ENCODE measurements around the gene EGFL7. TPM values are rescaled to one million over a fixed set of nuclear protein-coding genes. Genes with fewer than 3 reads are reported as not detected.

EGFL7 gene
- total RNA-seq, 2 experiments from 2014 or later = 0.28 to 0.30 TPM

- Mint-ChIP-seq H3K9me3 (no peaks in the 10 kb centered on the region), H3K4me3 (no peak overlapping the region), H3K36me3 (ENCODE audit: low read depth) (no peaks in the 10 kb centered on the region), H3K4me1 (peaks cover 6% of the 10 kb centered on the region), H3K27ac (no peak overlapping the region), H3K27me3 (no peaks in the 10 kb centered on the region)
- DNase-seq = no peak
- CTCF ChIA-PET = no interaction called here
- POLR2A ChIA-PET = no interaction called here
Measured at GRCh38 chr9:136620441-136621018, 42.2 kb upstream of the EGFL7 start.

- Mint-ChIP-seq H3K4me1 (peaks cover 6% of the 10 kb centered on the region), H3K36me3 (ENCODE audit: low read depth) (no peaks in the 10 kb centered on the region), H3K4me3 (no peak overlapping the region), H3K27ac (no peak overlapping the region), H3K9me3 (no peaks in the 10 kb centered on the region), H3K27me3 (no peaks in the 10 kb centered on the region)
- no peak for DNase-seq
- ChIA-PET POLR2A (no interaction called here), CTCF (no interaction called here)
Measured at GRCh38 chr9:136621019-136621733, 41.5 kb upstream of the EGFL7 start.

GRCh38 chr9:136621734-136622093, 41.0 kb upstream of the EGFL7 start:
- H3K27ac Mint-ChIP-seq = no peak overlapping the region
- no peaks in the 10 kb centered on the region for H3K27me3 Mint-ChIP-seq
- H3K4me3 Mint-ChIP-seq = no peak overlapping the region
- no peak for DNase-seq
- POLR2A ChIA-PET = no interaction called here
- CTCF ChIA-PET = no interaction called here
- H3K9me3 Mint-ChIP-seq = no peaks in the 10 kb centered on the region
- no peaks in the 10 kb centered on the region for H3K36me3 Mint-ChIP-seq (ENCODE audit: low read depth)
- peaks cover 6% of the 10 kb centered on the region for H3K4me1 Mint-ChIP-seq

- Mint-ChIP-seq H3K9me3 (no peaks in the 10 kb centered on the region), H3K4me3 (no peak overlapping the region), H3K27me3 (peaks cover 2% of the 10 kb centered on the region), H3K4me1 (peaks cover 6% of the 10 kb centered on the region), H3K27ac (no peak overlapping the region), H3K36me3 (ENCODE audit: low read depth) (no peaks in the 10 kb centered on the region)
- ChIA-PET CTCF (no interaction called here), POLR2A (no interaction called here)
- DNase-seq = no peak
Measured at GRCh38 chr9:136622538-136622948, 40.2 kb upstream of the EGFL7 start.

- ChIA-PET POLR2A (no interaction called here), CTCF (no interaction called here)
- Mint-ChIP-seq H3K4me1 (peaks cover 6% of the 10 kb centered on the region), H3K27ac (no peak overlapping the region), H3K4me3 (no peak overlapping the region), H3K27me3 (peaks cover 5% of the 10 kb centered on the region), H3K36me3 (ENCODE audit: low read depth) (no peaks in the 10 kb centered on the region), H3K9me3 (no peaks in the 10 kb centered on the region)
- DNase-seq = no peak
Measured at GRCh38 chr9:136623016-136623841, 39.5 kb upstream of the EGFL7 start.

GRCh38 chr9:136623842-136624183, 38.9 kb upstream of the EGFL7 start:
- no peaks in the 10 kb centered on the region for H3K36me3 Mint-ChIP-seq (ENCODE audit: low read depth)
- no peak for DNase-seq
- H3K4me1 Mint-ChIP-seq = peaks cover 6% of the 10 kb centered on the region
- no peak overlapping the region for H3K4me3 Mint-ChIP-seq
- no peak overlapping the region for H3K27ac Mint-ChIP-seq
- peaks cover 5% of the 10 kb centered on the region for H3K27me3 Mint-ChIP-seq
- CTCF ChIA-PET = no interaction called here
- POLR2A ChIA-PET = no interaction called here
- H3K9me3 Mint-ChIP-seq = no peaks in the 10 kb centered on the region

- no peaks in the 10 kb centered on the region for H3K36me3 Mint-ChIP-seq (ENCODE audit: low read depth)
- H3K4me3 Mint-ChIP-seq = no peak overlapping the region
- ChIA-PET POLR2A (no interaction called here), CTCF (interaction anchor here (1.4 kb wide), 1 partner anchor 137 kb away, joined by 5 read pairs; no protein-coding TSS in a partner anchor)
- H3K9me3 Mint-ChIP-seq = no peaks in the 10 kb centered on the region
- DNase-seq = no peak
- H3K27me3 Mint-ChIP-seq = peaks cover 5% of the 10 kb centered on the region
- H3K4me1 Mint-ChIP-seq = peaks cover 1% of the 10 kb centered on the region
- H3K27ac Mint-ChIP-seq = no peak overlapping the region
Measured at GRCh38 chr9:136624184-136624951, 38.3 kb upstream of the EGFL7 start.

GRCh38 chr9:136625101-136626065, 37.3 kb upstream of the EGFL7 start:
- CTCF ChIA-PET = interaction anchor here (1.2 to 1.6 kb wide), 4 partner anchors 18 to 139 kb away, joined by 4 to 5 read pairs (median 4); no protein-coding TSS in a partner anchor
- Mint-ChIP-seq H3K9me3 (no peaks in the 10 kb centered on the region), H3K4me1 (no peaks in the 10 kb centered on the region), H3K4me3 (no peak overlapping the region), H3K36me3 (ENCODE audit: low read depth) (no peaks in the 10 kb centered on the region), H3K27me3 (peaks cover 5% of the 10 kb centered on the region), H3K27ac (no peak overlapping the region)
- no peak for DNase-seq
- POLR2A ChIA-PET = interaction anchor here (1.1 kb wide), 1 partner anchor 141 kb away, joined by 4 read pairs; no protein-coding TSS in a partner anchor

GRCh38 chr9:136626066-136626725, 36.5 kb upstream of the EGFL7 start:
- DNase-seq = no peak
- Mint-ChIP-seq H3K27me3 (peaks cover 5% of the 10 kb centered on the region), H3K36me3 (ENCODE audit: low read depth) (no peaks in the 10 kb centered on the region), H3K27ac (no peak overlapping the region), H3K4me1 (no peaks in the 10 kb centered on the region), H3K9me3 (no peaks in the 10 kb centered on the region), H3K4me3 (no peak overlapping the region)
- ChIA-PET POLR2A (interaction anchor here (1.1 kb wide), 1 partner anchor 142 kb away, joined by 4 read pairs; no protein-coding TSS in a partner anchor), CTCF (interaction anchor here (0.7 to 1.6 kb wide), 5 partner anchors 18 to 142 kb away, joined by 3 to 5 read pairs (median 4); no protein-coding TSS in a partner anchor)

- ChIA-PET POLR2A (interaction anchor here (0.8 kb wide), 1 partner anchor 135 kb away, joined by 3 read pairs; no protein-coding TSS in a partner anchor), CTCF (interaction anchor here (0.7 to 3.7 kb wide), 3 partner anchors 17 to 142 kb away, joined by 3 to 28 read pairs (median 4); no protein-coding TSS in a partner anchor)
- H3K4me1 Mint-ChIP-seq = no peaks in the 10 kb centered on the region
- H3K27me3 Mint-ChIP-seq = peaks cover 5% of the 10 kb centered on the region
- H3K36me3 Mint-ChIP-seq (ENCODE audit: low read depth) = no peaks in the 10 kb centered on the region
- H3K9me3 Mint-ChIP-seq = no peaks in the 10 kb centered on the region
- H3K4me3 Mint-ChIP-seq = no peak overlapping the region
- DNase-seq = no peak
- H3K27ac Mint-ChIP-seq = no peak overlapping the region
Measured at GRCh38 chr9:136626740-136627642, 35.7 kb upstream of the EGFL7 start.

- H3K4me3 Mint-ChIP-seq = no peak overlapping the region
- H3K36me3 Mint-ChIP-seq (ENCODE audit: low read depth) = no peaks in the 10 kb centered on the region
- peaks cover 5% of the 10 kb centered on the region for H3K27me3 Mint-ChIP-seq
- no peaks in the 10 kb centered on the region for H3K9me3 Mint-ChIP-seq
- no peak for DNase-seq
- CTCF ChIA-PET = interaction anchor here (1.0 to 3.7 kb wide), 2 partner anchors 141 to 144 kb away, joined by 3 to 28 read pairs; no protein-coding TSS in a partner anchor
- H3K27ac Mint-ChIP-seq = no peak overlapping the region
- H3K4me1 Mint-ChIP-seq = no peaks in the 10 kb centered on the region
- POLR2A ChIA-PET = no interaction called here
Measured at GRCh38 chr9:136627703-136628102, 35.0 kb upstream of the EGFL7 start.
